ENCODE data around the gene ZDHHC1. TPM values are rescaled to one million over a fixed set of nuclear protein-coding genes. Genes with fewer than 3 reads are reported as not detected.

Gene ZDHHC1
- 3.5 and 9.7 TPM in 2 replicates for total RNA-seq

GRCh38 chr16:67415872-67416793, at the start of gene ZDHHC1:
Gene ZDHHC1, minus strand, starts transcription at chr16:67416477. Its CDS starts 8,702 bp downstream, at chr16:67407775.

GRCh38 chr16:67430977-67431774, 14.9 kb upstream of the ZDHHC1 start, which contains the start of gene HSD11B2:
Gene HSD11B2, plus strand, starts transcription at chr16:67431121. Its CDS starts 128 bp downstream, at chr16:67431249.

GRCh38 chr16:67393111-67393787, 23.0 kb downstream of the ZDHHC1 start, which contains the start of gene TPPP3:
Gene TPPP3, minus strand, starts transcription at chr16:67393498. Its CDS starts 2,387 bp downstream, at chr16:67391111.

Other genes with a start within 250 kb of the ZDHHC1 start
- gene NOL3, start 245.9 kb downstream of the ZDHHC1 start, total RNA-seq, result 25.3 and 35.7 TPM in 2 replicates
- 8.4 and 38.3 TPM in 2 replicates for gene MATCAP1, start 232.5 kb downstream of the ZDHHC1 start, total RNA-seq
- 0.39 and 0.96 TPM in 2 replicates for gene EXOC3L1, start 226.3 kb downstream of the ZDHHC1 start, total RNA-seq
- 75.3 and 80.8 TPM in 2 replicates for gene E2F4, start 224.3 kb downstream of the ZDHHC1 start, total RNA-seq
- 1.4 and 2.3 TPM in 2 replicates for gene ELMO3, start 217.3 kb downstream of the ZDHHC1 start, total RNA-seq
- 32.1 and 38.2 TPM in 2 replicates for gene TMEM208, start 189.3 kb downstream of the ZDHHC1 start, total RNA-seq
- gene FHOD1, start 169.0 kb downstream of the ZDHHC1 start, total RNA-seq, result 27.3 and 30.1 TPM in 2 replicates
- gene SLC9A5, start 167.5 kb downstream of the ZDHHC1 start, total RNA-seq, result 0.65 and 3.0 TPM in 2 replicates
- 14.4 and 23.2 TPM in 2 replicates for gene PLEKHG4, start 136.9 kb downstream of the ZDHHC1 start, total RNA-seq
- 0.24 TPM in 1 of 2 replicates, not detected in the other for gene KCTD19, start 89.7 kb downstream of the ZDHHC1 start, total RNA-seq
- 0.13 TPM in 1 of 2 replicates, not detected in the other for gene LRRC36, start 89.7 kb downstream of the ZDHHC1 start, total RNA-seq
- 0.91 and 4.2 TPM in 2 replicates for gene TPPP3, start 23.0 kb downstream of the ZDHHC1 start, total RNA-seq
- gene HSD11B2, start 14.6 kb upstream of the ZDHHC1 start, total RNA-seq, result 2.7 TPM in 1 of 2 replicates, not detected in the other
- 115 and 125 TPM in 2 replicates for gene ATP6V0D1, start 64.7 kb upstream of the ZDHHC1 start, total RNA-seq
- gene AGRP, start 67.1 kb upstream of the ZDHHC1 start, total RNA-seq, result not detected in 2 replicates
- gene RIPOR1, start 112.4 kb upstream of the ZDHHC1 start, total RNA-seq, result 23.4 and 28.3 TPM in 2 replicates
- 21.7 and 36.6 TPM in 2 replicates for gene CTCF, start 146.0 kb upstream of the ZDHHC1 start, total RNA-seq
- 0.91 and 2.4 TPM in 2 replicates for gene CARMIL2, start 228.7 kb upstream of the ZDHHC1 start, total RNA-seq
- 27.3 and 27.9 TPM in 2 replicates for gene ACD, start 243.8 kb upstream of the ZDHHC1 start, total RNA-seq
- 0.16 and 1.7 TPM in 2 replicates for gene PARD6A, start 244.5 kb upstream of the ZDHHC1 start, total RNA-seq